Stimulated activated CD8-positive, alpha-beta memory T cell treated with anti-CD3 and anti-CD28 coated beads, Interleukin-12 subunit alpha, Interleukin-12 subunit beta, amount 100 ng/mL, for 24 hours (primary cell): ENCODE results near the gene ABLIM2.

ENCODE experiments used
- DNase-seq: peaks from one replicate; pipeline ENCODE4 v3.0.0-alpha.2; 2020; ENCODE audit errors: extremely low read depth

The ABLIM2 gene

DNA sequence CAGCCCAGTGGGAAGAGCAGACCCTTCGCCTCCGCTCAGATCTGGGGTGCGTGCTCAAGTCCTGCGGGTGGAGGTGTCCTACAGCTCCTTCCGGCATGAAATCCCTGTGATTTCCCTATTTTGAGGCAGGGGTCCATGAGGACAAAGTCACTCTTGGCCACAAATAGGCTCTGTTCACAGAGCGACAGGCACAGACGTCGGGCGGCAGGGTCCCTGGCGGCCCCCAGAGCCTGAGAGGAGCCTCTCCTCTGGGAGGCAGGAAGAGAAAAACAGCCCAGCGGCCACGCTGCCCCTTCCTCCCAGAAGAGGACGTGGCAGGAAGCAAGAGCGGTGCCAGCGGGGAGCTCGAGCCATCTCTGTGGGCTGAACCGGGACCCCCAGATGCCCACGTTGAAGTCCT, 38.7 kb downstream of the ABLIM2 start:
- no peak for DNase-seq

DNA sequence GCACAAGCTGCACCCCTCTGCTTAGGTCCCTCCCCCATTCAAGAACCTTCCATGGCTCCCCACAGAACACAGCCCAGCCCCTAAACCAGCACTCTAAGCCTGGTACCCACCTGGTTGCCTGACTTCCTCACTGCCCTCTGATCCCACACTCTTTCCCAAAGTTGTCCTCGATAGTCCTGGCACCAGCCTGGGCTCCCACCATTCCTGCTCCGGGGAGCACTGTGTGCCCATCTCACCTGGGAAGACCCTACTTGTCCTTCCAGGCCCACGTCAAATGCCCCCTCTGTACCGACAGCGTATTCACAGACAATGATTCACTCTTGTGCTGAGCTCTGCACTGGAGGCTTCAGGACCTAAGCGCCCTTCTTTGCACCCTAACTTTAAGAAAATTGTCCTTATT, 40.1 kb downstream of the ABLIM2 start:
- no peak for DNase-seq

DNA sequence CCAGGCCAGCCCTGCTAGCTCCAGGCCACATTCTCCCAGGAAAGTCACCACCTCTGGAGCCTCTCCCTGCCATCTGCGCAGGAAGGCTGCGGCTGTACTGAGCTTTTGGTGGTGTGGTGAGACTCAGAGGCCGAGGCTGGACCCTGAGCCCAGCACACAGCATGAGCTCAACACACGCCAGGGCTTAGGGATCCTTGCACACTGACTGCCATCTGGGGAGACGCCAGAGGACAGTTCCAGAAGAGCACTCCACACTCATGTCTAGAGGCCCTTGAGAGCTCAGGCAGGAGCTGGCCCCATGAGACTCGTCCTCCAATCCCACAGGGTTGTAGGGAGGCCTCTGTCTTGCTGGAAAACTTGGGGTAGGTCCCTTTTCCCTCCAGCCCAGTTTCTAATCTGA, 40.6 kb downstream of the ABLIM2 start:
- DNase-seq: no peak

DNA sequence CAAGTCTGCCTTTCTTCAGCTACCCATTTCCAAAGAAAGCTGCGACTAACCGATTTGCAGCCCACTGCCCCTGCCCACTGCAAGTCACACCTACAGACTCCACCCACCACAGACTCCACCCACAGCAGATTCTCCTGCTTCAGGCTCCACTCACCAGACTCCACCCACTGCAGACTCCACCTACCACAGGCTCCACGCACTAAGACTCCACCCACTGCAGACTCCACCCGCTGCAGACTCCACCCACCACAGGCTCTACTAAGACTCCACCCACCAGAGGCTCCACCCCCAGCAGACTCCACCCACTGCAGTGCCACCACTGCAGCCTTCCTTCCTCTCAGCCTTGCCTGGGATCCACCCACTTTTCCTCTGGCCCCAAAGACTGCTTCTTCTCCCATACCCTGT, 41.3 kb downstream of the ABLIM2 start:
- no peak for DNase-seq

DNA sequence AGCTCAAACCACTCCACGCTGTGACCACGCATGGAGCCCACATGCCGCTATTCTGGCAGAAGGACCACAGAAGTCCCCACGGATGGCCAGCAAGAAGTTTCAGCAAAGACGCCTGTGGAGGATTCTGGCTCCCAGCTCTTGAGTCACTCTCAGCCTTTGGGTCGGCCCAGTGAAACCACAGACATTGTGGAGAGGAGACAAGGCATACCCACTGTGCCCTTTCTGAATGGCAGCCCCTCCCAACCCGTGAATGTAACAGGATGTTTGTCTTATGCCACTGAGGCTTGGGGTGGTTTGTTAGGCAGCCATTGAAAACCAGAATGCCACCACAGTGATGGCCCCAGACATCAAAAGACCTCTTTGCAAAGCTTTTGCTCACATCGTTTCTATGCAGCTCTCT, 42.7 kb downstream of the ABLIM2 start:
- no peak for DNase-seq

DNA sequence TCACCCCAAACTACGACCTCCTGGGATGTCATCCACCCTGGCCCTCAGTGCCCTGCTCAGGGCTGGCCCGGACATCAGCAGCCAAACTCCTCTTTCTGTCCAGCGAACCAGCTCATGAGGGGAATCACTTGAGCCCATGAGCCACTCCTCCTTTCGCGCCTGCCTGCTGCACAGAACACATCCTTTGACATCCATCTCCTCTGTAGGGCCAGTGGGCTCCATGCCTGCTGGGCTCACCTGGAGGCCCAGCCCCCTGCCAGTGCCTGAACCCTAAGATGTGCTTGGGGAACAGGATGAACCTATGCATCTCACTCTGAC, 43.5 kb downstream of the ABLIM2 start:
- DNase-seq: no peak

DNA sequence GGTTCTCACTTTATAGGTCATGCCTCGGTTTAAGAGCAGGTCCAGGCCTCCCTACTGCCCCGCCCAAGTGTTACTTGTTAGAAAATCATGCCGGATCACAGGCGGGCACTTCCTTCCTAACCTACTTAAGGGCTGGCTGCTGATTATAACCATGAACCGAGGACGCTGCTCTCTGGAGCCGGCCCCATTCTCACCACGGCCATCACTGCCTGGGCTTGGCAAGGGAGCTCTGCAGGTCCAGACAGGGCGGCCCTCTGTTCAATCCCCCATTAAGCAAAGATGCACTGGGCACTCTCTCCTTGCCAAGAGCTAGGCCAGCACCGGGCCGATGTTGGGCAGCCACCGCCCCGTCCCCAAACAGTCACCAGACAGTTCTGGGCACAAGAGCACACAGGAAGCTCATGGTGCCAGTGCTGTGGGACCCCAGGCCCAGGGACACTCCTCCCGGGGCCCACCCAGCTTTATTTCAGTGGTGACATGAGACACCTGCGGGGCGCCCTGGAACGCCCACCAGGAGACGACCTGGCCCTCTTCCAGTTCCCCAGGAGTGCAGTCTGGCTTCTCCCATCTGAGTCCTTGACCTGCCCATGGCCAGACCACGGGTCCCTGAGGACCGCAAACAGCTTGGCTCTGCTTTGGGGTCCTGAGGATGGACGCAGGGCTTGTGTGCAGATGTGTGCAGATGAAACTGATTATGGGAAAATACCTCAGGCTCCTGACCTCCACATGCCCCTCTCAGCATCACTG, 44.0 kb downstream of the ABLIM2 start:
- no peak for DNase-seq

DNA sequence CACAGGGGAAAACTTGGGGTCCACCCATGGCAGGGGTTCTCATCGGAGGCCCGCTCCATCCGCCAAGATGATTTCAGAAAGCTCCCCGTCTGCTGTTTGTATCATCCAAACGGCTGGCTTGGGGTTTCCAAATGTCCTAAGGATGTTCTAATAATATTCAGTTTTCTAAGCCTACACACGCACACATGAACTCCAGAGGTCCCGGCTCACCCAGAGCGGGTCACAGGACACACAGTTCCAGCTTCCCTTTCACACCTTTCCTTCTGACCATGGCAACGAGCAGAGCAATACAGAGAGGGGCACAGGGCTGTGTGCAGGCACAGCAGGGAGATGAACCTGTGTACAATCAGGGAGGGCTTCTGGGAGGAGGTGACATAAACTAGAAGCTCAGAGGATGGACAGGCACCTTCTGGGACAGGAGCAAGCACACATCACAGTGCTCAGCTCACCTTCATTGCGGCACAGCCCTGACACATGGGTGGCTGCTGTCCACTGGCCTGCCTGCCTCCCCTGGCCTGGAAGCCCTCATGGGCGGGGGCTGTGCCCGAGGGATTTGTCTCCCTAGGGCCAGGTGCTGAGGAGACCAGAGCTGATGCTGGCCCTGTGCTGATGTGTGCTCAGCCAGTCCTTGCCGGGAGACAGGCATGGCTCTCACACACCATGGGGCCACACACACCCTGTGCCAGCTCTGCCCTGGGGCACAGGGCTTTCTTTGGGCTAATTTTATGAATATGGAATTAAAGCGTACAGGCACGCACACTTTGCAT, 44.8 kb downstream of the ABLIM2 start:
- no peak for DNase-seq

DNA sequence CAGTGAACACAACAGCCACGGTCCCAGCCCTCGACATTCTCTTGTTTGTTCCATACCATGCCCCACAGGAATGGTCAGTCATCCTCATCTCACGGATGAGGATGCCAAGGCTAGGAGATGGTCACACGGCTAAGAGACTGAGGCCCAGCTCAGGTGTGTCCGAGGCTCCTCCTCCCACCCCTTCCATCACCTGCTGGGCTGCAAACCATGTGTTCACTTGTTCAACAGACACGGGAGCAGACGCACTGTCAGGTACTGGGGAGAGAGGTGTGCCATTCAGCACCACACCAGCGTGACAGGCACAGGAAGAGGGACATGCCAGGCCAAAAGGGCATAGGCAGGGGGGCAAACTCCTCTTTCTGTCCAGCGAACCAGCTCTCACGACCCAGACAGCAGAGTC, 45.9 kb downstream of the ABLIM2 start:
- no peak for DNase-seq

DNA sequence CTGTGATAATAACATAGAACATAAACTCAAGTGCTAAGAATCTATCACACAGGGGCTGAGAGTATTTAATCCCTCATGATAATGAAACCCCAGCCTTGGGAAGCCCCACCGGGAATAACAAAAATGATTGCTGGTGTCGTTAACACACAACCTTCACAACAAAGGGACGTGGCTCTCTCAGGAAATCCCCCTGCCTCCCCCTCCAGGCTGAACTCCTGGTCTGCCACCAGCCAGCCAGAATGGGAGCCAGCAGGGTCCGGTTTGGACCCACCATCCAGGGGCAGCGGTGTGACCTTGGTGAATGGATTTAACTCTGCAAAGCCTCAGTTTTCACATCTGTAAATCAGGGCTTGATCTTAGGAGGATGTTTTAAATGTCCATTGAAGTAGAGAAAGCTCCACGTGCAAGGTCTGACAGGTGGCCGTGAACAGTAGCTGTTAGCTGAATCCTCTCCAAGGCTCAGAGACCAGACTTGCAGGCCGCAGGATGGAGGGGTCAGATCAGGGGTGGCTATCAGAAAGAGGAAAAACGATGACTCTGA, 46.5 kb downstream of the ABLIM2 start:
- DNase-seq: no peak

DNA sequence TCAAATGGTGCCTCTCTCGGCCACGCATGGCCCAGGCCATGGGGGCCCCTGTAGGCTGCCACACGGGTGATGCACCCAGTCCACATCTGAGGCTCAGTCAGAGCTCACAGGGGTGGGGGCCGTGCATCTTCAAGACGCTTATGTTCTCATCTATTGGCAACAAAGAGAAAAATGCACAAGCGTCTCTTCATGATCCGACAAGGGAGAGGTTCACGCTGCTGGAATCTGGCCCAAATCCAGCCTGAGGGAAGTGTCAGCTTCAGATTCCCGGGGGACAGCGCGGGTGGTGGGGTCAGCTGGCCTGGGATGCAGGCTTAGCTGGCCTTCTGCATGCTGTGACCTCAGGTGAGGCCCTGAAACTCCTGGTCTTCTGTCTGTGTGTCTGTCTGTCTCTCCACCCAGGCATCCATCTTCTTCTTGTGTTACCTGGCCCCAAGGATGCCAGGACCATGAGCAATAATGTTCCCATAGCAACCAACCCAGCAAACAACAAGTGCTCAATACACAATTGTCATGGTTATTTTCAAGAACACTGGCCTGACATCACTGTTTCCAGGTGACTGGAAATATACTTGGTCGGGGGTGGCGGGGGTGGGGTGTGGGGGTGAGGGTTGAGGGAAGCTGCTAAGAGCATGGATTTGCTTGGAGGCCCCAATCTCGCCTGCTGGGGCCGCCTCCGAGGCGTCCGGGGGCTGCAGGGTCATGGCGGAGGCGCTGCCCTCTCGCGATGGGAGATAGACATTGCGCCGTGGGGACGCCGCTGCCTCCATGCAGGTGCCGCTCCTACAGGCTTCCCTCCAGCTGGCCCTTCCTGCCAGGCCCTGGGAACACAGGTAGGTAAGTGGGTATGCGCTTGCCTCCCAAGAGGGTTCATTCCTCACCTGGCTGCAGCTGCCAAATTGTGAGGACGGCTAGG, 48.3 kb downstream of the ABLIM2 start:
- DNase-seq: no peak

DNA sequence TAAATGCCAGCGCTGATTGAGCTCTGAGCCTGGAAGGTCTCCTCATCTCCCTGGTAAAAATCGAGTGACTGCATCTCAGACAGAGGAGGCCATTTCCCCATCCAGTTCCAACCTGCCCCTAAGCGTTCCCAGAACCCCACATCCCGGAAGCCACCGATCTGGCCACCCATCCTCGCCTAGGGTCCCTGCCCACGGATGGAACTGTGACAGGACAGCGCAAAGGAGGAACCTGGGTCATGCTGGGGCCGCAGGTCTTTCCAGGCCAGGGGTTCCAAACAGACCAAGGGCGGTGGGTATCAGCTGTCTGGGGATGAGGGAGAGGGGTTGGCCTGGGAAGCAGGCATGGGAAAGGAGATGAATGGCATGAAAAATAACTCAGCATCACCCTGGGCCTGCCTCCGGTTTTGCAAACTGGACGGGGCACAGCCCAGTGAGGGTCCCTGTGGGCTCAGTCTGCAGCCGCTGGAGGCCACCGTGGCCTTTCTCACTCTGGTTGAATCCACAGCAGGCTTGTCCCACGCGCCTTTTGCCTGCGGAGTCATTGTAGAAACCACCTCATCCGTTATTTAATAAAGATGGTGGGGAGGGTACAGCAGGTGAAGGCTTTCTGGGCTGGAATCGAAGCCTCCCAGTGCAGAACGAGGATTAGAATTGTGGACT, 49.1 kb downstream of the ABLIM2 start:
- no peak for DNase-seq

DNA sequence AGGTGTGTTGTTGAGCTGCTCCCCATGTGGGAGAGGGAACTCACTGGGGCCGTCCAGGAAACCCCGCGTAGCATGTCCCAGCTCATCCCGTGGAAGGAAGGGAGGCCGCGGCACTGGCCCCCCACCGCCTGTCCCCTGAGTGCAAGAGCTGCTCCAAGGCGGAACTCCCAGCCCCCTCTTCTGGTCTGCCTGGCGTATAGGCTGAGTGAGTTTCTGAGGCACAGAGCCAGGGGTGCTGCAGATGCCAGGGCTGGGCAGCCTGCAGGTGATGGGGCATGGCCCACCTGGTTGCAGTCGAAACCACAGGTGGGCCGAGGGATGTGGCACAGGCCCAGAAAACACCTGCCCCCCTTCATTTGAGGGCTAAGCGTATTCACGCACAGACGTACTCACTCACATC, 49.6 kb downstream of the ABLIM2 start:
- DNase-seq: no peak

DNA sequence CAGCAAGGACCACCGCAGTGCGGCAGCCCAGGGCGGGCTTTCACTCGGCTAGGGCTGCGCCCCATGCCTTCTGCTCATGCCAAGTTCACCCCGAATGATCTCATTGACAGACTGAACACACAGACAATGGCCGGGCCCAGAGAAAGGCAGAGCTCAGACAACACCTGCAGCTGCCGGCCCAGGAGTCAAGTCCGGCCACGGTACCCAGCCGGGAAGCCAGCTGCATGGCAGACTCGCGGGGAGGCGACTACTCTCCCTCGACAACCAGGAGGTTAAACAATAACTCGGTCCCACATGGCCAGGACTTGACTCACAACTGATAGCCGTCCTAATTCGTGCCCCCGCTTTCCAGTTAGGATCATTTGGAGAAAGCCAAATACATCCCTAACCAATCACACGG, 50.4 kb downstream of the ABLIM2 start:
- no peak for DNase-seq

DNA sequence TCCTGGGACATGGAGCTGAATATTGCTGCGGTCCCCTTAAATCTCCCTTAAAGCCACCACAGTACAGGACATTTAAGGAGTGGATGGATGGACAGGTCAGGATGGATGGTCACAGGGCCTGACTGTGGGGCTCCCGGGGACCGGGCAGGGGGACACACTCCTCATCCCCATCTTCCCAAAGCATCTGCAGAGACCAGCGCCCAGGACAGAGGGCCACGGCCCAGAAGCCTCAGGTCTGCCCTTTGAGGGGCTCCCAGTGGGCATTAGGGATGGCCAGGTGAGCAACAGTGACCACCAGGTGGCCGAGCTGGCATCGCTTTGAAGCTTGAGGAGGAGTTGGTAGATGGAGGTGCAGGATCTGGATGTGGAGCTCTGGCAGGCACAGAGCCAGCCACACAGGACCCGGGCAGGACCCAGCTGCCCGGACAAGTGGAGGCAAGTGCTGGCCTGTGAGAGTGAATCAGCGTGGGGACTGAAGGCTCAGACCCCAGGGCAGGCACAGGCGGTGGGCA, 51.4 kb downstream of the ABLIM2 start:
- no peak for DNase-seq

DNA sequence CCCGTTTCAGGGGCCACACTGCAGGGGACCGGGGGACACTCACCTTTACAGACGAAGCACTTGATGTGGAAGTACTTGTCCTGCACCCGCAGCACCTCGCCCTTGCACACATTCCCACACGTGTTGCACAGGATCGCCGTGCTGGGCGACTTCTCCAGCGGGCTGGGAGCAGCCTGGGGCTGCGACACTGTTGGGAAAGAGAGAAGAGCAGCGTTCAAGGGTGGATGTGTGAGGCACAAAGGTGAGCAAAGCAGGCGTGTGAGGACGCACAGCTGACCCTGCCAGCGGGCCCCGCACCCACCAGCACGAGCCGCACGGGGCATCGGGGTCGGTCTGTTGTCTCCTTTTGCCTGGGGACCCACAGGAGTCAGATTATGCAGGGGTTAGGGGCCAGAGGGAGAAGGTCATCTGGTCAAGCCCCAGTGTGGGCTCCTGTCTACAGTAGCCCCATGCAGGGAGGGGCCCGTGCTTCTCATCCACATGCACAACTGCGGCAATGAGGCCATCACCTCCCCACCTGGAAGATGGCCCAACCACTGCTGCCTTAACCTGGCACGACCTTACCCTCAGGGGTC, 52.1 kb downstream of the ABLIM2 start:
- no peak for DNase-seq

DNA sequence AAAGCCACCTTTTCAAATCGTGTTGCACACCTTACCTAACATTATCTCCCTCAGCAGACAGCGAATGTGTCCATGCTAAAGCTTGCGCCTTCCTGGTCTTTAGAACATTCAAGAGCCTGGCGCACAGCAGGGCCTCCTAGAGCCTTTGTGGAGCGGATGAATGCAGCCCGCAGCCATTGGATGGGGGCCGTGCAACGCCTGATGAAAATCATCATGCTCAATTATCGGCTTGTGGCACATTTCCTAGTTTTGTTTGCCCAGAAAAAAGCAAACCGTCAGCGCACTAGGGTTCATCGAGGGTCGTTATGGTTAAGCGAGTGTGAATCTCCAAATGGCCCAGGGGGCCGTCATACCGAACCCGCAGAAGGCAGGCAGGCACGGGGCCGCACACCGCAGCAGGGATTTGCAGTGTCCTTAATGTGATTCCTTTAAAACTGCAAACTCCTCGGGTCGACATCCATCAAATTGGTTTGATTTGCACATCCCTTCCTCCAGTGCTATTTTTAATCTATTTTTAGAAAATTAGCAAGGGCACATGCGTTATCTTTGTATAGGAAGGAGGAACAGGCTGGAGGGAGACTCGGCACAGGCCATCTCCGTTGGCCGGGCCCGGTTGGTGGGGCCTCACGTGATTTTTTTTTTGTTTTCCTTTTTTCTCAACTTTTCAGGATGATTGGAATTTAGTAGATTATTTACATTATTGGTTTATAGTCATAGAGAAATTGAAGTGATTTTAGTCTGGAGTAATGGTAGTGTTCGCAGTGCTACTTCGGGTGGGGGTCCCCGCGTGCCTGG, 53.1 kb downstream of the ABLIM2 start:
- no peak for DNase-seq

DNA sequence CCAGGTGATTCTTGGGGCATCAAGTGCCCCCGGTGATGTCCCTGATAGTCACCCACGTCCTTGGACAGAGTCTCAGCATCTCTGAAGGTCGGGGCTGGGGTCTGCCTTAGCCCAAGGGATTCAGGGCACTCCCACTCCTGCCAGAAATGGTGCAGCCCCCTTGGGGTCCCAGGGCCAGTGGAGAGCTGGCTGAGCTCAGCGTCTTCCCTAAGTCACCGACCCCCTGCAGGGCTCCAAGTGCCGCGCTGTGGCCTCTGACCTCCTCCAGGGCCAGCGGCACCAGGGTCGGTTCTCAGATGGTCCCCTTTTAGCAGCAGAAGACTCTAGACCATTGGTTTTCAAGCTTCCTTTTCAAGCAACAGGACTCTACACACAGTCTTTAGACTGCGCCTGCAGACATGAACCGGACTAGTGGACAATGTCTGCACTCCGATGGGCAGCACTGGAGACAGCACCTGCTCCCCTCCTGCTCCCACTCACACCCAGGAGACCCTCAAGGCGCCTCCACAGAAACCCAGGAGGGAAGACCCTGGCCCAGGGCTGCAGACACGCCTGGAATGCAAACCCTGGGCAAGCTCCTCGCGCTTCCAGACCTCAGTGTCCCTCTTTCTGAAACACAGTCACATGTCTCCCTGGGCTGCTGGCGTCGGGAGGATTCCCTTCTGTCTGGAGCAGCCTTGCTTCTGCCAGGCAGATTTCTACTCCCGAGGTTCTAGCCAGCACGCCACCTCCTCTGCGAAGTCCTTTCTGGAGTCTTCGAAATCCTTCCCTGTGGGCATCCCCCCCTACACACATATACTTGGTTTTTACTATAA, 53.9 kb downstream of the ABLIM2 start:
- DNase-seq: no peak
